OCI-LY7 (cell line): ENCODE results near the gene ZFHX3.

ENCODE experiments used
- CTCF ChIP-seq: fragments of 200-600 bp; sonication (generic); conservative IDR thresholded peaks from 2 replicates; pipeline ENCODE4 v1.5.1; 2014; ENCODE audit warnings: mild to moderate bottlenecking, antibody characterized with exemption, low read length, moderate library complexity, mixed read lengths
- EZH2phosphoT487 ChIP-seq: fragments of 200-600 bp; sonication (generic); IDR thresholded peaks from 2 replicates; pipeline ENCODE4 v1.6.1; 2018; ENCODE audit warnings: low read depth, borderline replicate concordance, mild to moderate bottlenecking, mixed run types, antibody characterized with exemption, low read length, moderate library complexity, mixed read lengths

GRCh38 chr16:73033271-73033998 lies 14.5 kb downstream of the ZFHX3 start:
- no peak for TF ChIP-seq CTCF
- TF ChIP-seq EZH2phosphoT487 = no peak
